ENCODE measurements around the gene GATAD2B. TPM values are rescaled to one million over a fixed set of nuclear protein-coding genes. Genes with fewer than 3 reads are reported as not detected.

The GATAD2B gene
- total RNA-seq, 1 experiment from 2014 or later: 46.9 TPM

DNA sequence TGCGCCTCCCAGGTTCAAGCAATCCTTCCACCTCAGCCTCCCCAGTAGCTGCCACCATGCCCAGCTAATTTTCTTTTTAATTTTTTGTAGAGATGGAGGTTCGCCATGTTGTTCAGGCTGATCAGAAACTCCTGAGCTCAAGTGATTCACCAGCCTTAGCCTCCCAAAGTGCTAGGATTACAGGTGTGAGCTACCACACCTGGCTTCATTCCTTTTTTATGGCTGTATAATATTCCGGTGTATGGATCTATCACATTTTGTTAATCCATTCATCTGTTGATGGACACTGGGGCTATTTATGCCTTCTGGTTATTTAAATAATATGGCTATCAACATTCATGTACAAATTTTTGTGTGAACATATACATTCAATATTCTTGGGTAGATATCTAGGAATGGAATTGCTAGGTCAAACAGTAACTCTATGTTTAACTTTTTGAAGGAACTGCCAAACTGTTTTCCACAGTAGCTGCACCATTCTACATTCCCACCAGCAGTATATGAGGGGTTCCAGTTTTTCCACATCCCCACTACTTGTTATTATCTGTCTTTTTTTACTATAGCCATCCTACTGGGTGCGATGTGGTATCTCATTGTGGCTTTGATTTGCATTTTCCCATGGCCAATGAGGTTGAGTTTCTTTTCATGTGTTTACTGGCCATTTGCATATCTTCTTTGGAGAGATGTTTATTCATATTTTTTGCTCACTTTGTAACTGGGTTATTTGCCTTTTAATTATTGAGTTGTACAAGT is 136.6 kb downstream of the GATAD2B start:
- Mint-ChIP-seq H3K36me3 (no peaks in the 10 kb centered on the region; the same call in 1 of the 2 replicates), H3K9me3 (peaks cover 6% of the 10 kb centered on the region), H3K27ac (no peak overlapping the region), H3K27me3 (ENCODE audit: low read depth) (no peaks in the 10 kb centered on the region; the same call in 1 of the 2 replicates), H3K4me3 (no peak overlapping the region), H3K4me1 (peaks cover 12% of the 10 kb centered on the region)
- TF ChIP-seq, protein P1, sequence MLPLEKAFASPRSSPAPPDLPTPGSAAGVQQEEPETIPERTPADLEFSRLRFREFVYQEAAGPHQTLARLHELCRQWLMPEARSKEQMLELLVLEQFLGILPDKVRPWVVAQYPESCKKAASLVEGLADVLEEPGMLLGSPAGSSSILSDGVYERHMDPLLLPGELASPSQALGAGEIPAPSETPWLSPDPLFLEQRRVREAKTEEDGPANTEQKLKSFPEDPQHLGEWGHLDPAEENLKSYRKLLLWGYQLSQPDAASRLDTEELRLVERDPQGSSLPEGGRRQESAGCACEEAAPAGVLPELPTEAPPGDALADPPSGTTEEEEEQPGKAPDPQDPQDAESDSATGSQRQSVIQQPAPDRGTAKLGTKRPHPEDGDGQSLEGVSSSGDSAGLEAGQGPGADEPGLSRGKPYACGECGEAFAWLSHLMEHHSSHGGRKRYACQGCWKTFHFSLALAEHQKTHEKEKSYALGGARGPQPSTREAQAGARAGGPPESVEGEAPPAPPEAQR (CRISPR knock-in tag; IDR thresholded peaks at IDR 0.05): no peak
- TF ChIP-seq, protein P2, sequence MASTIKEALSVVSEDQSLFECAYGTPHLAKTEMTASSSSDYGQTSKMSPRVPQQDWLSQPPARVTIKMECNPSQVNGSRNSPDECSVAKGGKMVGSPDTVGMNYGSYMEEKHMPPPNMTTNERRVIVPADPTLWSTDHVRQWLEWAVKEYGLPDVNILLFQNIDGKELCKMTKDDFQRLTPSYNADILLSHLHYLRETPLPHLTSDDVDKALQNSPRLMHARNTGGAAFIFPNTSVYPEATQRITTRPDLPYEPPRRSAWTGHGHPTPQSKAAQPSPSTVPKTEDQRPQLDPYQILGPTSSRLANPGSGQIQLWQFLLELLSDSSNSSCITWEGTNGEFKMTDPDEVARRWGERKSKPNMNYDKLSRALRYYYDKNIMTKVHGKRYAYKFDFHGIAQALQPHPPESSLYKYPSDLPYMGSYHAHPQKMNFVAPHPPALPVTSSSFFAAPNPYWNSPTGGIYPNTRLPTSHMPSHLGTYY (CRISPR knock-in tag; IDR thresholded peaks at IDR 0.05): no peak
- TF ChIP-seq ZNF121 (CRISPR knock-in tag; IDR thresholded peaks at IDR 0.05) (no peak), GTF2I (CRISPR knock-in tag; conservative IDR thresholded peaks at IDR 0.05) (no peak), ATF1 (CRISPR knock-in tag; IDR thresholded peaks at IDR 0.05) (no peak), HMGA2 (CRISPR knock-in tag; IDR thresholded peaks at IDR 0.05) (no peak), CREB1 (CRISPR knock-in tag; IDR thresholded peaks at IDR 0.05) (no peak)
- TF ChIP-seq, protein P3, sequence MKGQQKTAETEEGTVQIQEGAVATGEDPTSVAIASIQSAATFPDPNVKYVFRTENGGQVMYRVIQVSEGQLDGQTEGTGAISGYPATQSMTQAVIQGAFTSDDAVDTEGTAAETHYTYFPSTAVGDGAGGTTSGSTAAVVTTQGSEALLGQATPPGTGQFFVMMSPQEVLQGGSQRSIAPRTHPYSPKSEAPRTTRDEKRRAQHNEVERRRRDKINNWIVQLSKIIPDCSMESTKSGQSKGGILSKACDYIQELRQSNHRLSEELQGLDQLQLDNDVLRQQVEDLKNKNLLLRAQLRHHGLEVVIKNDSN (CRISPR knock-in tag; IDR thresholded peaks at IDR 0.05): no peak
- DNase-seq (ENCODE audit: low spot score) (no peak), ATAC-seq (no peak)
- ChIA-PET CTCF (interaction anchor here (0.8 to 1.5 kb wide), 4 partner anchors 11 to 108 kb away, joined by 3 to 5 read pairs (median 4); partner anchors contain the start of genes NPR1 and SLC27A3), POLR2A (no interaction called here)

DNA sequence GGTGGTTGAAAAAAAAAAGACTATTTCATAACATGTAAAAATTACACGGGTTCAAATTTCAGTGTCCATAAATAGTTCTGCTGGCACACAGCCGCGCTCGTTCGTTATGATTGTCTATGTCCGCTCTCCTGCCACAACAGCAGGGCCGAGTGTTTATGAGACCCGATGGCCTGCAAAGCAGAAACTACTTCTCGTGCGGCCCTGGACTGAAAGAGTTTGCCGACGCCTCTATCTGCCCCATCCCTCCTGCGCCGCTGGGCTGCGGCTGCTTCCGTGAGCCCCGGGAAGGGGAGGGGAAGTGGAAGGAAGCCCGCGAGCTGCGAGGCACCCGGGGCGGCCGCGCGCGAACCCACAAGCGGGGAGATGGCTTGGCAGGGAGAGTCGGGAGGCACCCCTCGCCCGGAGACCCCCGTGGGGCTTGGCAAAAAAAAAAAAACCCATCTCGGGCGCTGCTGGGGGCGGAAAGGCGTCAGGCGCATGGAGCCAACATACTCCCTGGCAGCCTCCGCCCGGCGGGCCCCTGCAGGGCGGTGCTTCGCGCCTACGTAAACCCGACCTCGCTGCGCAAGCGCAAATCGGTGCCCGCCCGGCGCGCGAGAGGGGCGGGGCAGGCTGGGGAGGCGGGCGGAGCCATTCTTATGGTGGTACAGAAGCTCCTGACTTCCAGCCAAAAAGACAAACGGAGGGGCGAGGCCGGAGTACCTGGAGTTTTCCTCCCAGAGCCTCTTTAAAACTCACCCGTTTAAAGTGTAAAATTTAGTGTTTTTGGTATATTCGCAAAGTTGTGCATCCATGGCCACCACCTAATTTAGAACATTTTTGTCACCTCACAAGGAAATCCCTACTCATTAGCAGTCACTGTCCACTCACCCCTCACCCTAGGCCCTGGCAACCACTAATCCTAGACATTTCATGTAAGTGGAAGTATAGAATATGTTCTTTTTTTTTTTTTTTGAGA is 139.3 kb downstream of the GATAD2B start:
- CTCF ChIA-PET: interaction anchor here (0.6 to 1.5 kb wide), 10 partner anchors 9 to 202 kb away, joined by 3 to 9 read pairs (median 4); partner anchors contain the start of genes DENND4B, JTB, NPR1 and RAB13
- Mint-ChIP-seq H3K27ac (peak overlapping the region; percentile 98), H3K27me3 (ENCODE audit: low read depth) (no peaks in the 10 kb centered on the region), H3K9me3 (peaks cover 6% of the 10 kb centered on the region), H3K4me1 (peaks cover 8% of the 10 kb centered on the region), H3K36me3 (peaks cover 3% of the 10 kb centered on the region), H3K4me3 (peak overlapping the region; percentile 83)
- POLR2A ChIA-PET: interaction anchor here (0.5 to 1.4 kb wide), 9 partner anchors 8 to 316 kb away, joined by 3 to 5 read pairs (median 3); partner anchors contain the start of genes CREB3L4, RPS27 and SLC27A3
- DNase-seq (ENCODE audit: low spot score) (peak; percentile 94), ATAC-seq (peak; percentile 94)
- TF ChIP-seq NFATC4 (CRISPR knock-in tag; IDR thresholded peaks at IDR 0.05) (no peak), ATF1 (CRISPR knock-in tag; IDR thresholded peaks at IDR 0.05) (no peak), ZNF232 (CRISPR knock-in tag; IDR thresholded peaks at IDR 0.05) (0 out of 2 replicates have a peak, but pooled peaks have one; percentile 21), GABPB1 (CRISPR knock-in tag; IDR thresholded peaks at IDR 0.05) (0 out of 2 replicates have a peak, but pooled peaks have one; percentile 49), PRRX2 (CRISPR knock-in tag; IDR thresholded peaks at IDR 0.05) (peak; percentile 11; the same call in 1 of the 2 replicates), SP1 (CRISPR knock-in tag; conservative IDR thresholded peaks at IDR 0.05) (0 out of 2 replicates have a peak, but pooled peaks have one; percentile 34), SMAD3 (CRISPR knock-in tag; IDR thresholded peaks at IDR 0.05; ENCODE audit: borderline replicate concordance) (peak; percentile 29; the same call in 1 of the 2 replicates), NFYB (CRISPR knock-in tag; conservative IDR thresholded peaks at IDR 0.05; ENCODE audit: low read depth) (no peak), GTF2I (CRISPR knock-in tag; conservative IDR thresholded peaks at IDR 0.05) (no peak), ETV6 (CRISPR knock-in tag; IDR thresholded peaks at IDR 0.05) (peak; percentile 64; the same call in 1 of the 2 replicates)
- TF ChIP-seq, protein P4, sequence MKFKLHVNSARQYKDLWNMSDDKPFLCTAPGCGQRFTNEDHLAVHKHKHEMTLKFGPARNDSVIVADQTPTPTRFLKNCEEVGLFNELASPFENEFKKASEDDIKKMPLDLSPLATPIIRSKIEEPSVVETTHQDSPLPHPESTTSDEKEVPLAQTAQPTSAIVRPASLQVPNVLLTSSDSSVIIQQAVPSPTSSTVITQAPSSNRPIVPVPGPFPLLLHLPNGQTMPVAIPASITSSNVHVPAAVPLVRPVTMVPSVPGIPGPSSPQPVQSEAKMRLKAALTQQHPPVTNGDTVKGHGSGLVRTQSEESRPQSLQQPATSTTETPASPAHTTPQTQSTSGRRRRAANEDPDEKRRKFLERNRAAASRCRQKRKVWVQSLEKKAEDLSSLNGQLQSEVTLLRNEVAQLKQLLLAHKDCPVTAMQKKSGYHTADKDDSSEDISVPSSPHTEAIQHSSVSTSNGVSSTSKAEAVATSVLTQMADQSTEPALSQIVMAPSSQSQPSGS (CRISPR knock-in tag; IDR thresholded peaks at IDR 0.05; ENCODE audit: borderline replicate concordance, low read depth): no peak
- TF ChIP-seq, protein P5, sequence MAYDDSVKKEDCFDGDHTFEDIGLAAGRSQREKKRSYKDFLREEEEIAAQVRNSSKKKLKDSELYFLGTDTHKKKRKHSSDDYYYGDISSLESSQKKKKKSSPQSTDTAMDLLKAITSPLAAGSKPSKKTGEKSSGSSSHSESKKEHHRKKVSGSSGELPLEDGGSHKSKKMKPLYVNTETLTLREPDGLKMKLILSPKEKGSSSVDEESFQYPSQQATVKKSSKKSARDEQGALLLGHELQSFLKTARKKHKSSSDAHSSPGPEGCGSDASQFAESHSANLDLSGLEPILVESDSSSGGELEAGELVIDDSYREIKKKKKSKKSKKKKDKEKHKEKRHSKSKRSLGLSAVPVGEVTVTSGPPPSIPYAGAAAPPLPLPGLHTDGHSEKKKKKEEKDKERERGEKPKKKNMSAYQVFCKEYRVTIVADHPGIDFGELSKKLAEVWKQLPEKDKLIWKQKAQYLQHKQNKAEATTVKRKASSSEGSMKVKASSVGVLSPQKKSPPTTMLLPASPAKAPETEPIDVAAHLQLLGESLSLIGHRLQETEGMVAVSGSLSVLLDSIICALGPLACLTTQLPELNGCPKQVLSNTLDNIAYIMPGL (CRISPR knock-in tag; IDR thresholded peaks at IDR 0.05): peak; percentile 55; the same call in 1 of the 2 replicates
- TF ChIP-seq, protein P6, sequence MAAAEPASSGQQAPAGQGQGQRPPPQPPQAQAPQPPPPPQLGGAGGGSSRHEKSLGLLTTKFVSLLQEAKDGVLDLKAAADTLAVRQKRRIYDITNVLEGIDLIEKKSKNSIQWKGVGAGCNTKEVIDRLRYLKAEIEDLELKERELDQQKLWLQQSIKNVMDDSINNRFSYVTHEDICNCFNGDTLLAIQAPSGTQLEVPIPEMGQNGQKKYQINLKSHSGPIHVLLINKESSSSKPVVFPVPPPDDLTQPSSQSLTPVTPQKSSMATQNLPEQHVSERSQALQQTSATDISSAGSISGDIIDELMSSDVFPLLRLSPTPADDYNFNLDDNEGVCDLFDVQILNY (CRISPR knock-in tag; IDR thresholded peaks at IDR 0.05): peak; percentile 62; the same call in 1 of the 2 replicates
- TF ChIP-seq, protein P7, sequence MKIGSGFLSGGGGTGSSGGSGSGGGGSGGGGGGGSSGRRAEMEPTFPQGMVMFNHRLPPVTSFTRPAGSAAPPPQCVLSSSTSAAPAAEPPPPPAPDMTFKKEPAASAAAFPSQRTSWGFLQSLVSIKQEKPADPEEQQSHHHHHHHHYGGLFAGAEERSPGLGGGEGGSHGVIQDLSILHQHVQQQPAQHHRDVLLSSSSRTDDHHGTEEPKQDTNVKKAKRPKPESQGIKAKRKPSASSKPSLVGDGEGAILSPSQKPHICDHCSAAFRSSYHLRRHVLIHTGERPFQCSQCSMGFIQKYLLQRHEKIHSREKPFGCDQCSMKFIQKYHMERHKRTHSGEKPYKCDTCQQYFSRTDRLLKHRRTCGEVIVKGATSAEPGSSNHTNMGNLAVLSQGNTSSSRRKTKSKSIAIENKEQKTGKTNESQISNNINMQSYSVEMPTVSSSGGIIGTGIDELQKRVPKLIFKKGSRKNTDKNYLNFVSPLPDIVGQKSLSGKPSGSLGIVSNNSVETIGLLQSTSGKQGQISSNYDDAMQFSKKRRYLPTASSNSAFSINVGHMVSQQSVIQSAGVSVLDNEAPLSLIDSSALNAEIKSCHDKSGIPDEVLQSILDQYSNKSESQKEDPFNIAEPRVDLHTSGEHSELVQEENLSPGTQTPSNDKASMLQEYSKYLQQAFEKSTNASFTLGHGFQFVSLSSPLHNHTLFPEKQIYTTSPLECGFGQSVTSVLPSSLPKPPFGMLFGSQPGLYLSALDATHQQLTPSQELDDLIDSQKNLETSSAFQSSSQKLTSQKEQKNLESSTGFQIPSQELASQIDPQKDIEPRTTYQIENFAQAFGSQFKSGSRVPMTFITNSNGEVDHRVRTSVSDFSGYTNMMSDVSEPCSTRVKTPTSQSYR (CRISPR knock-in tag; IDR thresholded peaks at IDR 0.05): no peak

All from WTC11 (cell line).